HepG2 (cell line): Measurements from ENCODE around the gene GORASP2. TPM values are rescaled to one million over a fixed set of nuclear protein-coding genes. Genes with fewer than 3 reads are reported as not detected.

Experiments used
- CENPT ChIP-seq: sonication (generic); formaldehyde crosslinking; IDR thresholded peaks from 2 replicates; pipeline ENCODE4 v1.8.0; 2022; ENCODE audit warnings: low read depth, mild to moderate bottlenecking, moderate library complexity, missing genetic modification reagents
- HIVEP1 ChIP-seq: sonication (generic); formaldehyde crosslinking; IDR thresholded peaks from 2 replicates; pipeline ENCODE4 v1.4.0; 2020; ENCODE audit warnings: mild to moderate bottlenecking, missing genetic modification reagents
- IRF2 ChIP-seq: IDR thresholded peaks from 2 replicates; pipeline ENCODE4 v1.6.1; 2018; ENCODE audit warnings: missing genetic modification reagents, missing compliant biosample characterization
- JUNB ChIP-seq: sonication (generic); formaldehyde crosslinking; IDR thresholded peaks from 2 replicates; pipeline ENCODE4 v1.8.0; 2022; ENCODE audit warnings: missing genetic modification reagents, mild to moderate bottlenecking, borderline replicate concordance
- KDM5B ChIP-seq: sonication (generic); formaldehyde crosslinking; IDR thresholded peaks from 2 replicates; pipeline ENCODE4 v1.4.0; 2020; ENCODE audit warnings: missing genetic modification reagents, mild to moderate bottlenecking, borderline replicate concordance
- MXI1 ChIP-seq: IDR thresholded peaks from 3 replicates; pipeline ENCODE4 v1.6.1; 2012; ENCODE audit warnings: low read depth, low read length, inconsistent platforms, borderline replicate concordance
- POLR2AphosphoS5 ChIP-seq: IDR thresholded peaks from 2 replicates; pipeline ENCODE4 v1.6.1; 2012; ENCODE audit warnings: low read depth, low read length
- STAG1 ChIP-seq: sonication (generic); formaldehyde crosslinking; IDR thresholded peaks from 2 replicates; pipeline ENCODE4 v1.4.0; 2020; ENCODE audit warnings: missing genetic modification reagents
- ZMYM4 ChIP-seq: sonication (generic); formaldehyde crosslinking; IDR thresholded peaks from 2 replicates; pipeline ENCODE4 v1.8.1; 2023; ENCODE audit warnings: mild to moderate bottlenecking, missing genetic modification reagents
- ZNF605 ChIP-seq: sonication (generic); formaldehyde crosslinking; IDR thresholded peaks from 2 replicates; pipeline ENCODE4 v1.8.0; 2022; ENCODE audit warnings: mild to moderate bottlenecking, missing genetic modification reagents
- ZSCAN29 ChIP-seq: sonication (generic); formaldehyde crosslinking; conservative IDR thresholded peaks from 2 replicates; pipeline ENCODE4 v1.4.0; 2020; ENCODE audit warnings: mild to moderate bottlenecking, missing genetic modification reagents
- ZSCAN30 ChIP-seq: sonication (generic); formaldehyde crosslinking; IDR thresholded peaks from 2 replicates; pipeline ENCODE4 v1.5.0; 2020; ENCODE audit warnings: mild to moderate bottlenecking, missing genetic modification reagents
- polyA plus RNA-seq, 8 experiments: library from polyadenylated mRNA; depleted of rRNA in 3 of 8; stranded (reverse) in 7 of 8; unstranded in 1 of 8; fragments of >200 nt; fragmentation: Illumina TruSeq in 4 of 8; extraction: Trizol in 4 of 8; gene quantifications; 2 replicates each; pipeline versions ENCODE4 v1.2.1 to v1.2.3, GENCODE V29; 2011 to 2016; ENCODE audit warnings: low read depth in 4 of 8, missing spikeins in 1 of 8, mixed read lengths in 1 of 8; ENCODE audit not compliant: insufficient read depth in 1 of 8
- total RNA-seq, 5 experiments: library from RNA; depleted of rRNA; stranded (reverse); fragments of >200 nt; fragmentation: Illumina TruSeq; extraction: Trizol; gene quantifications; 2 replicates each; pipeline ENCODE4 v1.2.3, GENCODE V29; 2016; ENCODE audit warnings: low read depth in 1 of 5
- TF ChIP-seq, protein P1 (sequence below): sonication (generic); formaldehyde crosslinking; IDR thresholded peaks from 2 replicates; pipeline ENCODE4 v1.8.1; 2023; ENCODE audit warnings: mild to moderate bottlenecking, missing genetic modification reagents, borderline replicate concordance
- TF ChIP-seq, protein P2 (sequence below): sonication (generic); formaldehyde crosslinking; IDR thresholded peaks from 2 replicates; pipeline ENCODE4 v1.9.0; 2022; ENCODE audit warnings: low read depth, missing genetic modification reagents
- TF ChIP-seq, protein P3 (sequence below): sonication (generic); formaldehyde crosslinking; IDR thresholded peaks from 2 replicates; pipeline ENCODE4 v1.8.0; 2023; ENCODE audit warnings: mild to moderate bottlenecking, missing genetic modification reagents
- TF ChIP-seq, protein P4 (sequence below): sonication (generic); formaldehyde crosslinking; IDR thresholded peaks from 2 replicates; pipeline ENCODE4 v1.5.0; 2020; ENCODE audit warnings: mild to moderate bottlenecking, missing genetic modification reagents, borderline replicate concordance
- TF ChIP-seq, protein P5 (sequence below): IDR thresholded peaks from 2 replicates; pipeline ENCODE4 v1.4.0; 2020; ENCODE audit warnings: mild to moderate bottlenecking, missing genetic modification reagents

Gene GORASP2
- total and polyA plus RNA-seq, 2 of the 13 experiments (the other 11 are each of a cell fraction or from before 2014, with no cell fraction given) = 103 to 239 TPM

DNA sequence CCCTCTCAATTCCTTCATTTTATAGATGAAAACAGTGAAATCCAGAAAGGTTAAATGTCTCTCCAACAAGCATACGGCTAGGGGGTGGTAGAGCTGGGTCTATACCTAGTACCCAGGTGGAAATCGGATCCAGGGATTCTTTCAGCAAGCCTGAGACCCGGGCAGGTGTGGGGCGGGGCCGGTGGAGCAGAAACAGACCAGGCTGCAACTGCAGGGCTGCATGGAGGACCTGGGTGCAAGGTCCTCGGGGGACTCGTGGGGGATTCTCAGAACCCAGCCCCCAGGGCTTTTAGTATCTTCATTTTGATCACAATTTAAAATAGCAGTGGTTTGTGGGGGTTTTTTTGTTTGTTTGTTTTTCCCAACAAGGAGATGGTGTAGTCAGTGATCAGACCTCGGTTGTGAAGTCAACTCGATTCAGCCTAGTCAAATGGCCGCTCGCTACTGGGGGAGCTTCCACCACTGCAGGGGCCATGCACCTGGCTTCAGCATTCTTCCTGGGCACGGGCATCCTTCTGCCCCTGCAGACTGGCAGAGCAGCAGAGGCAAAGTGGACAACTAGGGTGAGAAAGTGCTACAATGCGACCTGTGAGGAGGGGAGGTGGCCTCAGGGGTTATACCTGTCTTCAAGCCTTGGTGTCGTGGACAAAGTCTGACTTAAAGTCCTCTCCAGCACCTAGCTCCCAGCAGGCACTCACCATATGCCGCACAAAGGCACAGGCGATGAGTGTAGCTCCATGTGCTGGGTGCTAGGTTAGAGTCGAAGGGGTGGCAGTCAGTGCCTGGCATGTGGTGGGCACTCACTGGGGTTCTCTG is 46.3 kb downstream of the GORASP2 start (continued):
- TF ChIP-seq ZSCAN30 = no peak
- peak; percentile 75; the same call in 1 of the 2 replicates for TF ChIP-seq KDM5B (CRISPR knock-in tag)
- TF ChIP-seq, protein P1, sequence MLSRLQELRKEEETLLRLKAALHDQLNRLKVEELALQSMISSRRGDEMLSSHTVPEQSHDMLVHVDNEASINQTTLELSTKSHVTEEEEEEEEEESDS = 0 out of 2 replicates have a peak, but pooled peaks have one; percentile 39
- no peak for TF ChIP-seq JUNB
- peak; percentile 20; the same call in 1 of the 3 replicates for TF ChIP-seq MXI1
- TF ChIP-seq, protein P2, sequence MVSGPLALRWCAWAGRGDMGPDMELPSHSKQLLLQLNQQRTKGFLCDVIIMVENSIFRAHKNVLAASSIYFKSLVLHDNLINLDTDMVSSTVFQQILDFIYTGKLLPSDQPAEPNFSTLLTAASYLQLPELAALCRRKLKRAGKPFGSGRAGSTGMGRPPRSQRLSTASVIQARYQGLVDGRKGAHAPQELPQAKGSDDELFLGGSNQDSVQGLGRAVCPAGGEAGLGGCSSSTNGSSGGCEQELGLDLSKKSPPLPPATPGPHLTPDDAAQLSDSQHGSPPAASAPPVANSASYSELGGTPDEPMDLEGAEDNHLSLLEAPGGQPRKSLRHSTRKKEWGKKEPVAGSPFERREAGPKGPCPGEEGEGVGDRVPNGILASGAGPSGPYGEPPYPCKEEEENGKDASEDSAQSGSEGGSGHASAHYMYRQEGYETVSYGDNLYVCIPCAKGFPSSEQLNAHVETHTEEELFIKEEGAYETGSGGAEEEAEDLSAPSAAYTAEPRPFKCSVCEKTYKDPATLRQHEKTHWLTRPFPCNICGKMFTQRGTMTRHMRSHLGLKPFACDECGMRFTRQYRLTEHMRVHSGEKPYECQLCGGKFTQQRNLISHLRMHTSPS (CRISPR knock-in tag) = peak; percentile 96
- TF ChIP-seq CENPT (CRISPR knock-in tag) = no peak
- TF ChIP-seq IRF2 (CRISPR knock-in tag) = 0 out of 2 replicates have a peak, but pooled peaks have one; percentile 53
- TF ChIP-seq ZNF605 (CRISPR knock-in tag) = peak; percentile 52; the same call in 1 of the 2 replicates
- TF ChIP-seq HIVEP1 (CRISPR knock-in tag) = no peak
- TF ChIP-seq ZSCAN29 = 0 out of 2 replicates have a peak, but pooled peaks have one; percentile 40
- TF ChIP-seq POLR2AphosphoS5 = peak; percentile 60
- TF ChIP-seq, protein P3, sequence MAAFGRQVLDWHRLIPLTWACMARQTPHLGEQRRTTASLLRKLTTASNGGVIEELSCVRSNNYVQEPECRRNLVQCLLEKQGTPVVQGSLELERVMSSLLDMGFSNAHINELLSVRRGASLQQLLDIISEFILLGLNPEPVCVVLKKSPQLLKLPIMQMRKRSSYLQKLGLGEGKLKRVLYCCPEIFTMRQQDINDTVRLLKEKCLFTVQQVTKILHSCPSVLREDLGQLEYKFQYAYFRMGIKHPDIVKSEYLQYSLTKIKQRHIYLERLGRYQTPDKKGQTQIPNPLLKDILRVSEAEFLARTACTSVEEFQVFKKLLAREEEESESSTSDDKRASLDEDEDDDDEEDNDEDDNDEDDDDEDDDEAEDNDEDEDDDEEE = no peak
- TF ChIP-seq, protein P4, sequence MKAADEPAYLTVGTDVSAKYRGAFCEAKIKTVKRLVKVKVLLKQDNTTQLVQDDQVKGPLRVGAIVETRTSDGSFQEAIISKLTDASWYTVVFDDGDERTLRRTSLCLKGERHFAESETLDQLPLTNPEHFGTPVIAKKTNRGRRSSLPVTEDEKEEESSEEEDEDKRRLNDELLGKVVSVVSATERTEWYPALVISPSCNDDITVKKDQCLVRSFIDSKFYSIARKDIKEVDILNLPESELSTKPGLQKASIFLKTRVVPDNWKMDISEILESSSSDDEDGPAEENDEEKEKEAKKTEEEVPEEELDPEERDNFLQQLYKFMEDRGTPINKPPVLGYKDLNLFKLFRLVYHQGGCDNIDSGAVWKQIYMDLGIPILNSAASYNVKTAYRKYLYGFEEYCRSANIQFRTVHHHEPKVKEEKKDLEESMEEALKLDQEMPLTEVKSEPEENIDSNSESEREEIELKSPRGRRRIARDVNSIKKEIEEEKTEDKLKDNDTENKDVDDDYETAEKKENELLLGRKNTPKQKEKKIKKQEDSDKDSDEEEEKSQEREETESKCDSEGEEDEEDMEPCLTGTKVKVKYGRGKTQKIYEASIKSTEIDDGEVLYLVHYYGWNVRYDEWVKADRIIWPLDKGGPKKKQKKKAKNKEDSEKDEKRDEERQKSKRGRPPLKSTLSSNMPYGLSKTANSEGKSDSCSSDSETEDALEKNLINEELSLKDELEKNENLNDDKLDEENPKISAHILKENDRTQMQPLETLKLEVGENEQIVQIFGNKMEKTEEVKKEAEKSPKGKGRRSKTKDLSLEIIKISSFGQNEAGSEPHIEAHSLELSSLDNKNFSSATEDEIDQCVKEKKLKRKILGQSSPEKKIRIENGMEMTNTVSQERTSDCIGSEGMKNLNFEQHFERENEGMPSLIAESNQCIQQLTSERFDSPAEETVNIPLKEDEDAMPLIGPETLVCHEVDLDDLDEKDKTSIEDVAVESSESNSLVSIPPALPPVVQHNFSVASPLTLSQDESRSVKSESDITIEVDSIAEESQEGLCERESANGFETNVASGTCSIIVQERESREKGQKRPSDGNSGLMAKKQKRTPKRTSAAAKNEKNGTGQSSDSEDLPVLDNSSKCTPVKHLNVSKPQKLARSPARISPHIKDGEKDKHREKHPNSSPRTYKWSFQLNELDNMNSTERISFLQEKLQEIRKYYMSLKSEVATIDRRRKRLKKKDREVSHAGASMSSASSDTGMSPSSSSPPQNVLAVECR (CRISPR knock-in tag) = peak; percentile 35; the same call in 1 of the 2 replicates
- TF ChIP-seq, protein P5, sequence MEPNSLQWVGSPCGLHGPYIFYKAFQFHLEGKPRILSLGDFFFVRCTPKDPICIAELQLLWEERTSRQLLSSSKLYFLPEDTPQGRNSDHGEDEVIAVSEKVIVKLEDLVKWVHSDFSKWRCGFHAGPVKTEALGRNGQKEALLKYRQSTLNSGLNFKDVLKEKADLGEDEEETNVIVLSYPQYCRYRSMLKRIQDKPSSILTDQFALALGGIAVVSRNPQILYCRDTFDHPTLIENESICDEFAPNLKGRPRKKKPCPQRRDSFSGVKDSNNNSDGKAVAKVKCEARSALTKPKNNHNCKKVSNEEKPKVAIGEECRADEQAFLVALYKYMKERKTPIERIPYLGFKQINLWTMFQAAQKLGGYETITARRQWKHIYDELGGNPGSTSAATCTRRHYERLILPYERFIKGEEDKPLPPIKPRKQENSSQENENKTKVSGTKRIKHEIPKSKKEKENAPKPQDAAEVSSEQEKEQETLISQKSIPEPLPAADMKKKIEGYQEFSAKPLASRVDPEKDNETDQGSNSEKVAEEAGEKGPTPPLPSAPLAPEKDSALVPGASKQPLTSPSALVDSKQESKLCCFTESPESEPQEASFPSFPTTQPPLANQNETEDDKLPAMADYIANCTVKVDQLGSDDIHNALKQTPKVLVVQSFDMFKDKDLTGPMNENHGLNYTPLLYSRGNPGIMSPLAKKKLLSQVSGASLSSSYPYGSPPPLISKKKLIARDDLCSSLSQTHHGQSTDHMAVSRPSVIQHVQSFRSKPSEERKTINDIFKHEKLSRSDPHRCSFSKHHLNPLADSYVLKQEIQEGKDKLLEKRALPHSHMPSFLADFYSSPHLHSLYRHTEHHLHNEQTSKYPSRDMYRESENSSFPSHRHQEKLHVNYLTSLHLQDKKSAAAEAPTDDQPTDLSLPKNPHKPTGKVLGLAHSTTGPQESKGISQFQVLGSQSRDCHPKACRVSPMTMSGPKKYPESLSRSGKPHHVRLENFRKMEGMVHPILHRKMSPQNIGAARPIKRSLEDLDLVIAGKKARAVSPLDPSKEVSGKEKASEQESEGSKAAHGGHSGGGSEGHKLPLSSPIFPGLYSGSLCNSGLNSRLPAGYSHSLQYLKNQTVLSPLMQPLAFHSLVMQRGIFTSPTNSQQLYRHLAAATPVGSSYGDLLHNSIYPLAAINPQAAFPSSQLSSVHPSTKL = 0 out of 2 replicates have a peak, but pooled peaks have one; percentile 17
- 0 out of 2 replicates have a peak, but pooled peaks have one; percentile 23 for TF ChIP-seq STAG1
- peak; percentile 72; the same call in 1 of the 2 replicates for TF ChIP-seq ZMYM4
